Fibroblast of the aortic adventitia (primary cell): ENCODE measurements around the gene SMIM12. TPM values are rescaled to one million over a fixed set of nuclear protein-coding genes. Genes with fewer than 3 reads are reported as not detected.

ENCODE experiments used
- DNase-seq: peaks from one replicate; pipeline ENCODE4 v3.0.0-alpha.2; 2010; ENCODE audit warnings: low read depth
- H3K4me3 ChIP-seq: 2 replicates; pipeline ENCODE4 v1.5.1; 2011; ENCODE audit warnings: low read depth, mild to moderate bottlenecking, control low read depth, low read length, moderate library complexity
- total RNA-seq: library from RNA; depleted of rRNA; stranded (reverse); fragments of >200 nt; gene quantifications from 2 replicates; pipeline ENCODE4 v1.2.3, GENCODE V29; 2012; ENCODE audit warnings: low replicate concordance
- TF ChIP-seq, protein P1 (sequence below): IDR thresholded peaks from 2 replicates; pipeline ENCODE4 v1.5.1; 2011; ENCODE audit warnings: mild to moderate bottlenecking, low read length, control low read depth, inconsistent platforms; ENCODE audit not compliant: insufficient read depth

Gene SMIM12
- total RNA-seq, 1 donor = 24.9 TPM

DNA sequence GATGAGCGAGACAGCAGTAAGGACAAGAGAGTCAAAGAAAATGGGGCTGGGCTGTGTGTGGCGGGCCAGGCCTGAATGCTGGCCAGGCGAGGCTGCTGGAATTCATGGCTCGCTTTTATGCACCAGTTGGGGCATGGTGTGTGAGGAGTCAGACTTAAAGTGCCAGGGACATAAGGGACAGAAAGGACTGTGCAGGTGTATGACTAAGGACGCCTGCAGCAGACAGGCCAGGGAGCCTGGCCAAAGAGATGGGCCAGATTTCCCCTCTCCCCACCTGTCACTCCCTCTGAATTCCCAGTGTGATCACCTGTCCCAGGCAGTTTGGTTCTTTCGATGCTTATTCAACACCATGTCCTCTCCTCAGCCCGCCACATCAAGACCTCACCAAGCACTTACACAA, 16.9 kb upstream of the SMIM12 start:
- TF ChIP-seq, protein P1, sequence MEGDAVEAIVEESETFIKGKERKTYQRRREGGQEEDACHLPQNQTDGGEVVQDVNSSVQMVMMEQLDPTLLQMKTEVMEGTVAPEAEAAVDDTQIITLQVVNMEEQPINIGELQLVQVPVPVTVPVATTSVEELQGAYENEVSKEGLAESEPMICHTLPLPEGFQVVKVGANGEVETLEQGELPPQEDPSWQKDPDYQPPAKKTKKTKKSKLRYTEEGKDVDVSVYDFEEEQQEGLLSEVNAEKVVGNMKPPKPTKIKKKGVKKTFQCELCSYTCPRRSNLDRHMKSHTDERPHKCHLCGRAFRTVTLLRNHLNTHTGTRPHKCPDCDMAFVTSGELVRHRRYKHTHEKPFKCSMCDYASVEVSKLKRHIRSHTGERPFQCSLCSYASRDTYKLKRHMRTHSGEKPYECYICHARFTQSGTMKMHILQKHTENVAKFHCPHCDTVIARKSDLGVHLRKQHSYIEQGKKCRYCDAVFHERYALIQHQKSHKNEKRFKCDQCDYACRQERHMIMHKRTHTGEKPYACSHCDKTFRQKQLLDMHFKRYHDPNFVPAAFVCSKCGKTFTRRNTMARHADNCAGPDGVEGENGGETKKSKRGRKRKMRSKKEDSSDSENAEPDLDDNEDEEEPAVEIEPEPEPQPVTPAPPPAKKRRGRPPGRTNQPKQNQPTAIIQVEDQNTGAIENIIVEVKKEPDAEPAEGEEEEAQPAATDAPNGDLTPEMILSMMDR = no peak
- no peak for DNase-seq
- no peak overlapping the region for H3K4me3 ChIP-seq

DNA sequence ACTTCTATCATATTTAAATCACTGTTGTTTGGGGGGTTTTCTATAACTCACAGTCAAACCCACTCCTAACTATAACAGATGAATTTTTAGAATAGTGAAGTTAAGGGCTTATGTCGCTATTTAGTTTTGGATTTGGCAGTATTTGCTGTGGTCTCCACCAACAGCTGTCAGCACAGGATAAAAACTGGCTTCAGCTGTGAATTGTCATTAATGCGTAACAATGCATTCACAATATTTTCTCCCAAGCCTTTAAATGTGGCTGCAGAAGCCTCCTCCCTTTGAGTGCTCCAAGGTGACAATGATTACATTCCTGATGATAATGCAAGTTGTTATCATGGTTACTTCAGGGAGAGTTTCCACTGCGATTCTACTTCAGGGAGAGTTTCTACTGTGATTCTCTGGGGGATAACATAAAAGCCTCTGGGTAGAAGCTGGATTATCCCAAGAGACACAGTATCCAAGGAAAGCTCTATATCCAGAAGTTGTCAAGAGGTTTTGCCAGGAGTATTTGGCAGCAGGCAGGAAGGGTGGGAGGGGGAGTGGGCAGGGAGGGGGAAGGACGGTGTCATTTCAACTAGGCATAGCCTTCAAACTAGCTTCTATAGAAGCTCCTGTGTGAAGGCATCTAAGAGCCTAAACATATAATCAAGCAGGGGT, 14.9 kb upstream of the SMIM12 start:
- H3K4me3 ChIP-seq = no peak overlapping the region
- no peak for DNase-seq
- TF ChIP-seq, protein P1 = no peak

DNA sequence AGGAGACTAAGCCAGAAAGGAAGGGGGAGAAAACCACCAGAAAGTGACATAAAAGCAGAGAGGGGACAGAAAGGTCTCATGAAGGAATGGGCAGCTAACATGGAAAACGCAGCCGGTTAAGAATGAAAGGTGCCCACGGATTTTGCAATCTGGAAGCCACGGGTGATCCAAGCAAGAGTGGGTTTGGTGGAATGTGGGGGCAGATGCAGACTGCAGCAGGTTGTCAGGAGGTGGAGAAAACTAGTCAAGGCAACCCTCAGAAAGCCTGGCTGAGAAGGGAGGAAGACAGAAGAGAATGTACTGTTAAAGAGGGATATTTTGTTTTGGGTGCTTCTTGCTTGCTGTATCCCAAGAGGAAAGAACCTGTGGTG, 12.6 kb upstream of the SMIM12 start:
- no peak for DNase-seq
- no peak overlapping the region for H3K4me3 ChIP-seq
- TF ChIP-seq, protein P1 = no peak

DNA sequence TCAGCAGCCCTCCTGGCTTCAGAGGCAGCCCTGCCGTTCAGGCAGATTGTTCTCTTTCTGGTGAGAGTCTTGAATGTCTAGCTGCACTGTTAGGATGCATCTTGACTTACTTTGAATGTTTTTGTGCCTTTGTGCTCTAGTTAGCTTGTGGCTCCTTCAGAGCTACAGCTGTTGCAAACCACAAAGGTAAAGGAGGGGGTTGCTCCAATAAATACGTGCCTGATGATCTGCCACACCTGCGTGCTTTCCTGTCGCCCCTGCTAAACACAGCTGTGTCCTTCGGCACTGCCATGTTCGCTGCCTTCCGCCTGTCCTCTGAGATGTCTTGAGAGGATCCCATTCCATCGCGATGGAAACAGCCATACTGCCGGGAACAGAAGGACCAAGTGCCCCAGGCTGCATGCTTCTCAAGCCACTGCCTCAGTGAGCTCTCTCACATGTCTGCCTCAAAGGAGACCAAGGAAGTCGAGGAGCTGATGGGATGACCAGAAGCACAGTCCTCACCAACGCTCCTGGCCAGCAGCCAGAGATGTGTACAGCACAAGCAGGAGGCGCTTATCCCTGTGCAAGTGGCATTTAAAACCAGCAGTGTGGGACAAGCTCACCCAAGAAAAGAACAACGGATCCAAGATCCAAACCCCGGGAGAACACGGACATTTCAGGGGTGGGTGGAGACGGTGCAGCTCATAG, 12.0 kb upstream of the SMIM12 start:
- DNase-seq = no peak
- H3K4me3 ChIP-seq = no peak overlapping the region
- TF ChIP-seq, protein P1 = no peak

DNA sequence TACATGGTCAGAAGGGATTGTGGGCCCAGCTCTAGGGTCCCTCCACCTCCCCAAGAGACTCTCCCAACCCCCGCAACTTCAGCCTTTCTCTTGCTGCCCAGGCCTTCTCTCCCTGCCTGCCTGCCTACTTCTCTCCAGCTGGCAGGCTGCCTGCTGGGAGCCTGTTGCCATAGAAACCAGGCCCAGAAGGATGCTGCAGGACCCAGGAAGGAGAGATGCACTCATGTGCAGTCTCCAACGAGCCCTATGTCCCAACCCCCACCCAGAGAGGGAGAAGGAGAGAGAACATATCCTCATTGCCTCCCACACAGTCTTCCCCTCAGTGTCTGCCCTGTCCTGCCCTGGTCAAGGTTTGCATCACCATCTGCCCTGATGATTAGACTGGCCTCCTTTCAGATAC, 10.8 kb upstream of the SMIM12 start:
- TF ChIP-seq, protein P1 = no peak
- H3K4me3 ChIP-seq = no peak overlapping the region
- no peak for DNase-seq

DNA sequence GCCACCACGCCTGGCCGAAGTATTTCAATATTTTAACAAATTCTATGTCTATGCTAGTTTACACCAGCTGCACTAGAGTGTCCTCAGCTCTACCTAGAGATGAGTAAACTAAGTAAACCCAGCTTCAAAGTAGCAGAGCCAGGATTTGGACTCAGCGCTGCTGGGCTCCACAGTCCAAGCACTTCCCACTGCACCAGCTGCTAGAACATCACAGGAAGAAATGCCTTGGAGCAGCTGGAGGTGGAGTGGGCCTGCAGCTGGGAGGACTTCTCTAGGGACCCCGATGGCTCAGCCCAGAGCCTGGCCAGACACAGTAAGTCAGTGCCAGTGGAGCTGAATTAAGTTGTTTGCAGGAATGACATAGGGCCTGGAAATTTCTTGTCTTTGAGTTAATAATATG, 10.2 kb upstream of the SMIM12 start:
- H3K4me3 ChIP-seq = no peak overlapping the region
- TF ChIP-seq, protein P1 = no peak
- no peak for DNase-seq
